ENCODE measurements around the gene GPR173.

- TF ChIP-seq, protein P1, sequence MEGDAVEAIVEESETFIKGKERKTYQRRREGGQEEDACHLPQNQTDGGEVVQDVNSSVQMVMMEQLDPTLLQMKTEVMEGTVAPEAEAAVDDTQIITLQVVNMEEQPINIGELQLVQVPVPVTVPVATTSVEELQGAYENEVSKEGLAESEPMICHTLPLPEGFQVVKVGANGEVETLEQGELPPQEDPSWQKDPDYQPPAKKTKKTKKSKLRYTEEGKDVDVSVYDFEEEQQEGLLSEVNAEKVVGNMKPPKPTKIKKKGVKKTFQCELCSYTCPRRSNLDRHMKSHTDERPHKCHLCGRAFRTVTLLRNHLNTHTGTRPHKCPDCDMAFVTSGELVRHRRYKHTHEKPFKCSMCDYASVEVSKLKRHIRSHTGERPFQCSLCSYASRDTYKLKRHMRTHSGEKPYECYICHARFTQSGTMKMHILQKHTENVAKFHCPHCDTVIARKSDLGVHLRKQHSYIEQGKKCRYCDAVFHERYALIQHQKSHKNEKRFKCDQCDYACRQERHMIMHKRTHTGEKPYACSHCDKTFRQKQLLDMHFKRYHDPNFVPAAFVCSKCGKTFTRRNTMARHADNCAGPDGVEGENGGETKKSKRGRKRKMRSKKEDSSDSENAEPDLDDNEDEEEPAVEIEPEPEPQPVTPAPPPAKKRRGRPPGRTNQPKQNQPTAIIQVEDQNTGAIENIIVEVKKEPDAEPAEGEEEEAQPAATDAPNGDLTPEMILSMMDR (IDR thresholded peaks at IDR 0.05), result no peak
- TF ChIP-seq EP300 (IDR thresholded peaks at IDR 0.05) (no peak), POLR2A (IDR thresholded peaks at IDR 0.05) (no peak), POLR2AphosphoS5 (IDR thresholded peaks at IDR 0.05) (no peak)
Observed at GRCh38 chrX:53056292-53056691, 7.7 kb downstream of the GPR173 start.
